Heart right ventricle (tissue), 16 donors: ENCODE results near the gene IL27RA. TPM values are rescaled to one million over a fixed set of nuclear protein-coding genes. Genes with fewer than 3 reads are reported as not detected.

Experiments
- ATAC-seq, 8 donors: fragments of 200-7000 bp; cut with Tn5 transposase; one replicate each; pipeline ENCODE4 v1.9.1; 2020; ENCODE audit warnings: mild to moderate bottlenecking in 8 of 8, moderate library complexity in 8 of 8, moderate number of reproducible peaks in 1 of 8
- DNase-seq, 2 donors: peaks; one replicate each; pipeline ENCODE4 v3.0.0-alpha.2; 2020
- H3K27ac ChIP-seq, 10 donors: fragments of 200-600 bp; sonication (generic) in 2 of 10; one replicate each; pipeline versions ENCODE4 v1.5.0 to v1.8.0; 2020 to 2022; ENCODE audit warnings: mild to moderate bottlenecking in 3 of 10
- H3K27me3 ChIP-seq, 7 donors: fragments of 200-600 bp; one replicate each; pipeline ENCODE4 v1.8.0; 2021 to 2022; ENCODE audit warnings: mild to moderate bottlenecking in 2 of 7
- H3K36me3 ChIP-seq, 9 donors: fragments of 200-600 bp; sonication (generic) in 1 of 9; one replicate each; pipeline versions ENCODE4 v1.5.0 to v1.8.0; 2020 to 2022; ENCODE audit warnings: mild to moderate bottlenecking in 2 of 9
- H3K4me1 ChIP-seq, 9 donors: fragments of 200-600 bp; sonication (generic) in 1 of 9; one replicate each; pipeline versions ENCODE4 v1.5.0 to v1.8.0; 2020 to 2022; ENCODE audit warnings: mild to moderate bottlenecking in 4 of 9
- H3K4me3 ChIP-seq, 10 donors: fragments of 200-600 bp; sonication (generic) in 2 of 10; one replicate each; pipeline versions ENCODE4 v1.5.0 to v1.8.0; 2020 to 2022; ENCODE audit warnings: mild to moderate bottlenecking in 7 of 10, moderate library complexity in 2 of 10
- H3K9me3 ChIP-seq, 11 donors: fragments of 200-600 bp in 10 of 11; sonication (generic) in 2 of 11; one replicate each; pipeline versions ENCODE4 v1.5.0 to v1.8.0; 2013 to 2022; ENCODE audit warnings: mild to moderate bottlenecking in 2 of 11, control low read depth in 1 of 11, moderate library complexity in 1 of 11
- WGBS, 2 donors: extraction: QIAGEN DNeasy Blood & Tissue Kit; methylation state at CpG; one replicate each; pipeline ENCODE4 v1.1.7; 2013; ENCODE audit warnings: inconsistent platforms in 1 of 2; 5-methylcytosine and 5-hydroxymethylcytosine counted together
- intact Hi-C, 10 donors: fragments of 100-400 bp; cut with DNase I; formaldehyde crosslinking; loops; one replicate each; pipeline versions ENCODE4 v1.11.1 to v1.14.2; 2022
- polyA plus RNA-seq, 2 donors: library from polyadenylated mRNA; stranded (reverse); fragments of 200-250 nt; gene quantifications; one replicate each; pipeline ENCODE4 v1.2.3, GENCODE V29; 2013
- total RNA-seq, 10 donors: library from RNA; stranded (reverse); fragmentation: NEBNext Ultra II Directional in 3 of 10; extraction: Animal tissue kit (Norgen Biotek cat#: 25700) in 3 of 10; gene quantifications; one replicate each; pipeline versions ENCODE4 v1.2.1 to v1.2.4, GENCODE V29; 2021 to 2023
- TF ChIP-seq, protein P1 (sequence below), 9 donors: fragments of 200-600 bp; sonication (generic) in 2 of 9; IDR thresholded peaks; one replicate each; pipeline versions ENCODE4 v1.5.0 to v1.8.0; 2021 to 2022; ENCODE audit warnings: antibody characterized with exemption in 9 of 9, mild to moderate bottlenecking in 5 of 9, moderate library complexity in 1 of 9
- donor health status: Arrhythmogenic right ventricular cardiomyopathy.
- donor health status: ischemic (EF 13 %, LVEDD 7.1; RV severe dilation, severe dysfunction).
- donor health status: healthy with polysubstance abuse.
- donor health status: DM: no; HTN: yes; CAD: no.
- donor health status: DM: no; HTN: no; CAD: no.
- donor health status: ischemic (EF 25% LVEDD 6.9; RV normal size, moderate dysfunction).
- donor health status: ischemic (EF 25% LVEDD 5.7; RV mildly dilated, moderate dysfunction).
- donor health status: healthy.
- donor health status: DM: yes; HTN: yes; CAD: no.
- donor health status: Ischemic cardiomyopathy.
- donor health status: ischemic (EF 35%, LVEDD 5.7; RV mildly dilated, moderate dysfunction).
- donor health status: nonischemic (EF 11% LVEDD 7.7; RV severe dilation, severe dysfunction).
- donor health status: DM: yes; HTN: yes; CAD: no.
- donor health status: PGD.
- donor health status: ischemic (EF 29% LVEDD 5.4; RV normal size, mild dysfunction).
- donor health status: nonischemic (EF 23%, LVEDD 6.1; RV moderate dilation, normal function).

The IL27RA gene
- total and polyA plus RNA-seq, 12 donors, result 2.4 to 7.6 (median 4.1) TPM

- intact Hi-C loops, result loop anchor here in 2 of 10 donors (2.0 to 5.0 kb wide), 2 partner anchors 26 to 47 kb away; partner anchors contain the start of genes ASF1B (in 1 of the 2) and PRKACA (in 1 of the 2)
- peaks cover 0 to 19% (median 16%) of the 10 kb centered on the region in 9 donors for H3K4me1 ChIP-seq
- TF ChIP-seq, protein P1, sequence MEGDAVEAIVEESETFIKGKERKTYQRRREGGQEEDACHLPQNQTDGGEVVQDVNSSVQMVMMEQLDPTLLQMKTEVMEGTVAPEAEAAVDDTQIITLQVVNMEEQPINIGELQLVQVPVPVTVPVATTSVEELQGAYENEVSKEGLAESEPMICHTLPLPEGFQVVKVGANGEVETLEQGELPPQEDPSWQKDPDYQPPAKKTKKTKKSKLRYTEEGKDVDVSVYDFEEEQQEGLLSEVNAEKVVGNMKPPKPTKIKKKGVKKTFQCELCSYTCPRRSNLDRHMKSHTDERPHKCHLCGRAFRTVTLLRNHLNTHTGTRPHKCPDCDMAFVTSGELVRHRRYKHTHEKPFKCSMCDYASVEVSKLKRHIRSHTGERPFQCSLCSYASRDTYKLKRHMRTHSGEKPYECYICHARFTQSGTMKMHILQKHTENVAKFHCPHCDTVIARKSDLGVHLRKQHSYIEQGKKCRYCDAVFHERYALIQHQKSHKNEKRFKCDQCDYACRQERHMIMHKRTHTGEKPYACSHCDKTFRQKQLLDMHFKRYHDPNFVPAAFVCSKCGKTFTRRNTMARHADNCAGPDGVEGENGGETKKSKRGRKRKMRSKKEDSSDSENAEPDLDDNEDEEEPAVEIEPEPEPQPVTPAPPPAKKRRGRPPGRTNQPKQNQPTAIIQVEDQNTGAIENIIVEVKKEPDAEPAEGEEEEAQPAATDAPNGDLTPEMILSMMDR (IDR thresholded peaks at IDR 0.05), result no peak
Measured at GRCh38 chr19:14090509-14091080, 59.0 kb downstream of the IL27RA start, which contains the start of gene SAMD1. SAMD1 (minus strand) TSS chr19:14090751.

GRCh38 chr19:14091081-14091812 lies 59.7 kb downstream of the IL27RA start:
- WGBS, 2 donors, result 0 to 1% methylated on average over 42 to 60 of the region's 72 CpGs

More at GRCh38 chr19:14090509-14091080, 59.0 kb downstream of the IL27RA start, which contains the start of gene SAMD1:
- Histone ChIP-seq H3K9me3 (peaks cover 0 to 12% (median 8%) of the 10 kb centered on the region in 11 donors), H3K36me3 (peaks cover 0 to 41% (median 10%) of the 10 kb centered on the region in 9 donors), H3K4me3 (peak within 1 kb of the TSS; percentile 73 to 95 (median 80)), H3K27me3 (no peaks in the 10 kb centered on the region), H3K27ac (peak within 1 kb of the TSS; percentile 88 to 99 (median 96))
- ATAC-seq, result peak; percentile 46 to 80 (median 72)
- peak; percentile 93 for DNase-seq
- 0 to 1% methylated on average over 7 to 55 of the region's 65 CpGs for WGBS, 2 donors

GRCh38 chr19:14091813-14092462 lies 60.4 kb downstream of the IL27RA start:
- intact Hi-C loops, result loop anchor here in 2 of 10 donors (2.0 to 5.0 kb wide), 2 partner anchors 25 to 45 kb away; partner anchors contain the start of genes ASF1B (in 1 of the 2) and PRKACA (in 1 of the 2)
- Histone ChIP-seq H3K36me3 (peaks cover 0 to 49% (median 13%) of the 10 kb centered on the region in 9 donors), H3K27me3 (no peaks in the 10 kb centered on the region), H3K4me3 (peak overlapping the region; percentile 73 to 95 (median 80)), H3K27ac (peak overlapping the region in 9 of 10 donors; percentile 88 to 99 (median 96)), H3K4me1 (peaks cover 0 to 19% (median 16%) of the 10 kb centered on the region in 9 donors), H3K9me3 (peaks cover 0 to 12% (median 8%) of the 10 kb centered on the region in 11 donors)
- ATAC-seq (peak in 4 of 8 donors; percentile 0 to 13 (median 6)), DNase-seq (no peak)
- TF ChIP-seq, protein P1 (IDR thresholded peaks at IDR 0.05), result no peak
- WGBS, 2 donors, result 23 to 28% methylated on average over 15 of the region's 15 CpGs

More at GRCh38 chr19:14091081-14091812, 59.7 kb downstream of the IL27RA start:
- peak overlapping the region; percentile 73 to 95 (median 80) for H3K4me3 ChIP-seq
- DNase-seq (peak in 1 of 2 donors; percentile 56), ATAC-seq (peak; percentile 69 to 90 (median 82))
- peaks cover 0 to 12% (median 8%) of the 10 kb centered on the region in 11 donors for H3K9me3 ChIP-seq
- H3K4me1 ChIP-seq, result peaks cover 0 to 19% (median 16%) of the 10 kb centered on the region in 9 donors
- no peaks in the 10 kb centered on the region for H3K27me3 ChIP-seq
- H3K27ac ChIP-seq, result peak overlapping the region; percentile 88 to 99 (median 96)
- intact Hi-C loops, result loop anchor here in 2 of 10 donors (2.0 to 5.0 kb wide), 2 partner anchors 26 to 46 kb away; partner anchors contain the start of genes ASF1B (in 1 of the 2) and PRKACA (in 1 of the 2)
- H3K36me3 ChIP-seq, result peaks cover 0 to 48% (median 11%) of the 10 kb centered on the region in 9 donors
- TF ChIP-seq, protein P1 (IDR thresholded peaks at IDR 0.05), result peak in 5 of 9 donors; percentile 19 to 54 (median 46)
